Suprapubic skin (tissue), 4 donors: ENCODE data around the gene SAPCD1. TPM values are rescaled to one million over a fixed set of nuclear protein-coding genes. Genes with fewer than 3 reads are reported as not detected.

ENCODE experiments used
- DNase-seq, 2 donors: peaks; one replicate each; pipeline ENCODE4 v3.0.0-alpha.2; 2019; ENCODE audit warnings: low spot score in 2 of 2
- H3K27ac ChIP-seq: fragments of 200-600 bp; sonication (generic); one replicate; pipeline ENCODE4 v1.5.1; 2019
- H3K27me3 ChIP-seq: fragments of 200-600 bp; sonication (generic); one replicate; pipeline ENCODE4 v1.5.1; 2019
- H3K36me3 ChIP-seq: fragments of 200-600 bp; sonication (generic); one replicate; pipeline ENCODE4 v1.5.1; 2019
- H3K4me1 ChIP-seq: fragments of 200-600 bp; sonication (generic); one replicate; pipeline ENCODE4 v1.5.1; 2019
- H3K4me3 ChIP-seq: fragments of 200-600 bp; sonication (generic); one replicate; pipeline ENCODE4 v1.5.1; 2019; ENCODE audit warnings: mild to moderate bottlenecking
- H3K9me3 ChIP-seq: fragments of 200-600 bp; sonication (generic); one replicate; pipeline ENCODE4 v1.5.1; 2019
- CTCF ChIP-seq, 2 donors: fragments of 200-600 bp in 1 of 2; fragments of 450-650 bp in 1 of 2; sonication (generic) in 1 of 2; IDR thresholded peaks; one replicate each; pipeline ENCODE4 v1.5.1; 2016 to 2019; ENCODE audit warnings: antibody characterized with exemption in 2 of 2, mild to moderate bottlenecking in 1 of 2, moderate library complexity in 1 of 2
- EP300 ChIP-seq: sonication (generic); formaldehyde crosslinking; IDR thresholded peaks from one replicate; pipeline ENCODE4 v1.6.1; 2017; ENCODE audit warnings: antibody characterized with exemption
- POLR2A ChIP-seq, 2 donors: fragments of 450-650 bp; IDR thresholded peaks; one replicate each; pipeline ENCODE4 v1.6.1; 2017; ENCODE audit warnings: antibody characterized with exemption in 2 of 2, mild to moderate bottlenecking in 2 of 2, moderate library complexity in 2 of 2
- POLR2AphosphoS5 ChIP-seq, 3 donors: sonication (generic); formaldehyde crosslinking; IDR thresholded peaks; one replicate each; pipeline ENCODE4 v1.6.1; 2017; ENCODE audit warnings: antibody characterized with exemption in 3 of 3
- WGBS: methylation state at CpG from one replicate; pipeline ENCODE4 v1.1.5; 2018; 5-methylcytosine and 5-hydroxymethylcytosine counted together
- total RNA-seq, 4 donors: library from RNA; depleted of rRNA; stranded (reverse); fragments of >200 nt; gene quantifications; one replicate each; pipeline ENCODE4 v1.1.0, GENCODE V29; 2016

Gene SAPCD1
- total RNA-seq, 4 donors from 2014 or later = 9.3 to 42.2 (median 20.3) TPM

- TF ChIP-seq POLR2A (IDR thresholded peaks at IDR 0.05) = no peak
- no peak for TF ChIP-seq EP300
- TF ChIP-seq CTCF (IDR thresholded peaks at IDR 0.05) = no peak
- no peak for TF ChIP-seq POLR2AphosphoS5 (IDR thresholded peaks at IDR 0.05)
- Histone ChIP-seq H3K36me3 (peaks cover 42% of the 10 kb centered on the region), H3K4me1 (peaks cover 24% of the 10 kb centered on the region), H3K27me3 (no peaks in the 10 kb centered on the region), H3K9me3 (no peaks in the 10 kb centered on the region), H3K4me3 (no peak overlapping the region), H3K27ac (no peak overlapping the region)
- no peak for DNase-seq
- 92% methylated on average over 5 of the region's 5 CpGs for WGBS
Observed at GRCh38 chr6:31777667-31778050, 15.2 kb downstream of the SAPCD1 start.

GRCh38 chr6:31778193-31778592 is 15.7 kb downstream of the SAPCD1 start:
- Histone ChIP-seq H3K27me3 (no peaks in the 10 kb centered on the region), H3K4me3 (no peak overlapping the region), H3K4me1 (peaks cover 24% of the 10 kb centered on the region), H3K36me3 (peaks cover 48% of the 10 kb centered on the region), H3K9me3 (no peaks in the 10 kb centered on the region), H3K27ac (no peak overlapping the region)
- TF ChIP-seq EP300 (no peak), POLR2AphosphoS5 (IDR thresholded peaks at IDR 0.05) (no peak), CTCF (IDR thresholded peaks at IDR 0.05) (no peak), POLR2A (IDR thresholded peaks at IDR 0.05) (no peak)
- DNase-seq = no peak
- 92% methylated on average over 2 of the region's 5 CpGs for WGBS

- DNase-seq = no peak
- WGBS = 83% methylated on average over 19 of the region's 43 CpGs
- Histone ChIP-seq H3K9me3 (no peaks in the 10 kb centered on the region), H3K4me3 (no peak overlapping the region), H3K4me1 (peaks cover 24% of the 10 kb centered on the region), H3K27me3 (no peaks in the 10 kb centered on the region), H3K36me3 (peaks cover 58% of the 10 kb centered on the region), H3K27ac (no peak overlapping the region)
- TF ChIP-seq EP300 (no peak), POLR2AphosphoS5 (IDR thresholded peaks at IDR 0.05) (no peak), POLR2A (IDR thresholded peaks at IDR 0.05) (no peak), CTCF (IDR thresholded peaks at IDR 0.05) (no peak)
Observed at GRCh38 chr6:31778999-31779885, 16.8 kb downstream of the SAPCD1 start.

- H3K27ac ChIP-seq = no peak overlapping the region
Observed at GRCh38 chr6:31779908-31780307, 17.5 kb downstream of the SAPCD1 start.

More at GRCh38 chr6:31779908-31780307, 17.5 kb downstream of the SAPCD1 start:
- Histone ChIP-seq H3K27me3 (no peaks in the 10 kb centered on the region), H3K4me1 (peaks cover 24% of the 10 kb centered on the region), H3K4me3 (no peak overlapping the region), H3K9me3 (no peaks in the 10 kb centered on the region), H3K36me3 (peaks cover 65% of the 10 kb centered on the region)
- no peak for DNase-seq
- no CpG with 5 or more reads among the region's 10 CpGs for WGBS
- no peak for TF ChIP-seq POLR2A (IDR thresholded peaks at IDR 0.05)
- TF ChIP-seq CTCF (IDR thresholded peaks at IDR 0.05) = no peak
